GM12801 (cell line): ENCODE data around the gene ZNF722.

ENCODE experiments used
- CTCF ChIP-seq: IDR thresholded peaks from one replicate; pipeline ENCODE4 v1.5.1; 2011; ENCODE audit warnings: control low read depth; ENCODE audit not compliant: insufficient read length; ENCODE audit errors: extremely low read depth

ZNF722 gene

GRCh38 chr7:63998549-63998948 lies at the start of gene ZNF722:
Gene ZNF722 (plus strand): TSS chr7:63998849. CDS start chr7:63998962, 113 bp downstream.
- TF ChIP-seq CTCF, result no peak

- TF ChIP-seq CTCF, result no peak
Observed at GRCh38 chr7:63953181-63953580, 45.5 kb upstream of the ZNF722 start.

- TF ChIP-seq CTCF, result no peak
Observed at GRCh38 chr7:63968629-63969028, 30.0 kb upstream of the ZNF722 start.

- no peak for TF ChIP-seq CTCF
Observed at GRCh38 chr7:64035388-64035787, 36.7 kb downstream of the ZNF722 start.

GRCh38 chr7:64037095-64037494 lies 38.4 kb downstream of the ZNF722 start:
- no peak for TF ChIP-seq CTCF

GRCh38 chr7:64045301-64046040 lies 46.8 kb downstream of the ZNF722 start, which contains the start of gene ZNF727:
Gene ZNF727 (plus strand): TSS chr7:64045434. CDS start chr7:64045622, 188 bp downstream.
- TF ChIP-seq CTCF, result no peak

GRCh38 chr7:64046041-64046389 lies 47.4 kb downstream of the ZNF722 start:
- no peak for TF ChIP-seq CTCF
